Smooth muscle cell (in vitro differentiated cells): ENCODE results near the gene CCDC170. TPM values are rescaled to one million over a fixed set of nuclear protein-coding genes. Genes with fewer than 3 reads are reported as not detected.

ENCODE experiments used
- DNase-seq: peaks from one replicate; lab custom pipeline; 2025; ENCODE audit not compliant: unreplicated experiment; lab: John Stamatoyannopoulos, UW
- H2AFZ ChIP-seq: fragments of 200-600 bp; sonication (generic); 2 replicates; pipeline ENCODE4 v1.6.0; 2016; ENCODE audit warnings: antibody characterized with exemption, low read depth, mild to moderate bottlenecking
- H3F3A ChIP-seq: fragments of 200-600 bp; sonication (generic); 2 replicates; pipeline ENCODE4 v1.6.0; 2017; ENCODE audit warnings: antibody characterized with exemption, low read depth
- H3K27ac ChIP-seq: fragments of 200-600 bp; sonication (generic); 2 replicates; pipeline ENCODE4 v1.5.1; 2016; ENCODE audit warnings: low read depth, mild to moderate bottlenecking
- H3K27me3 ChIP-seq: fragments of 200-600 bp; sonication (generic); 2 replicates; pipeline ENCODE4 v1.6.1; 2016; ENCODE audit warnings: low read depth, mild to moderate bottlenecking
- H3K36me3 ChIP-seq: fragments of 200-600 bp; sonication (generic); 2 replicates; pipeline ENCODE4 v1.5.1; 2016; ENCODE audit warnings: low read depth
- H3K4me1 ChIP-seq: fragments of 200-600 bp; sonication (generic); 2 replicates; pipeline ENCODE4 v1.5.1; 2016; ENCODE audit warnings: low read depth
- H3K4me2 ChIP-seq: fragments of 200-600 bp; sonication (generic); 2 replicates; pipeline ENCODE4 v1.6.0; 2016; ENCODE audit warnings: mild to moderate bottlenecking
- H3K4me3 ChIP-seq: fragments of 200-600 bp; sonication (generic); 2 replicates; pipeline ENCODE4 v1.5.1; 2016; ENCODE audit warnings: mild to moderate bottlenecking
- H3K79me2 ChIP-seq: fragments of 200-600 bp; sonication (generic); 2 replicates; pipeline ENCODE4 v1.6.0; 2016; ENCODE audit warnings: low read depth, mild to moderate bottlenecking
- H3K9ac ChIP-seq: fragments of 200-600 bp; sonication (generic); 2 replicates; pipeline ENCODE4 v1.6.0; 2016; ENCODE audit warnings: low read depth
- H3K9me3 ChIP-seq: fragments of 200-600 bp; sonication (generic); replicated peaks from 2 replicates; pipeline ENCODE4 v1.5.1; 2016; ENCODE audit warnings: low read depth
- H4K20me1 ChIP-seq: fragments of 200-600 bp; sonication (generic); 2 replicates; pipeline ENCODE4 v1.6.0; 2016; ENCODE audit warnings: low read depth
- CTCF ChIP-seq: fragments of 200-600 bp; sonication (generic); IDR thresholded peaks from 2 replicates; pipeline ENCODE4 v1.5.1; 2017; ENCODE audit warnings: borderline replicate concordance, mild to moderate bottlenecking, antibody characterized with exemption; ENCODE audit not compliant: insufficient read depth, poor library complexity, severe bottlenecking
- WGBS: methylation state at CpG from one replicate; pipeline ENCODE4 v1.1.7; 2016; ENCODE audit warnings: low lambda C conversion rate; 5-methylcytosine and 5-hydroxymethylcytosine counted together
- polyA plus RNA-seq: library from polyadenylated mRNA; unstranded; fragments of >200 nt; fragmentation: Nextera tagmentation; extraction: Ambion mirVana; gene quantifications from 2 replicates; pipeline ENCODE4 v1.2.1, GENCODE V29; 2016
- total RNA-seq: library from RNA; depleted of rRNA; stranded (reverse); fragments of >200 nt; gene quantifications from 2 replicates; pipeline ENCODE4 v1.2.3, GENCODE V29; 2014

CCDC170 gene
- total and polyA plus RNA-seq, 2 experiments from 2014 or later: 0.27 to 0.63 TPM

DNA sequence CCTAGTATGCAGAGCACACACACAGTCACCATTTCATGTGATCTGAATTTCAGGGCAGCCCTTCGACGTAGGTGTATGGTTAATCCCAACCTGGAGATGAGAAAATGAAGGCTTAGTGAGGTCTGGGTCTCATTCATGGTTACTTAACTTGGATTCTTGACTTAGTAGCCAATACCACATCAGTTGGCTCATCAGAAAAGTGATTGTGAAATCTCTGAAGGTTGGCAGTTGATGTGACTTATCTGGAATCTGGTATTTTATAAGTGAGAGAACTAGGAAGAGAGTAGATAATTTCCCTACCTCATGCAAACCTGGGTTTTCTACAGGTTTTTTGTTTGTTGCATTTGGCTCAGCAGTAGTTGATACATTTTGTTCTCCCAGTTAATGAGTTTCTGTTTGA lies 123.7 kb downstream of the CCDC170 start:
- Histone ChIP-seq H4K20me1 (no peaks in the 10 kb centered on the region), H3K27me3 (no peaks in the 10 kb centered on the region), H3K36me3 (no peaks in the 10 kb centered on the region), H3K9me3 (no peaks in the 10 kb centered on the region), H2AFZ (no peak overlapping the region), H3K4me1 (no peaks in the 10 kb centered on the region), H3F3A (no peaks in the 10 kb centered on the region), H3K4me3 (no peak overlapping the region), H3K27ac (no peak overlapping the region), H3K9ac (no peak overlapping the region), H3K79me2 (no peaks in the 10 kb centered on the region), H3K4me2 (no peak overlapping the region)
- no peak for TF ChIP-seq CTCF
- no peak for DNase-seq
- 91% methylated on average over 2 of the region's 2 CpGs for WGBS

DNA sequence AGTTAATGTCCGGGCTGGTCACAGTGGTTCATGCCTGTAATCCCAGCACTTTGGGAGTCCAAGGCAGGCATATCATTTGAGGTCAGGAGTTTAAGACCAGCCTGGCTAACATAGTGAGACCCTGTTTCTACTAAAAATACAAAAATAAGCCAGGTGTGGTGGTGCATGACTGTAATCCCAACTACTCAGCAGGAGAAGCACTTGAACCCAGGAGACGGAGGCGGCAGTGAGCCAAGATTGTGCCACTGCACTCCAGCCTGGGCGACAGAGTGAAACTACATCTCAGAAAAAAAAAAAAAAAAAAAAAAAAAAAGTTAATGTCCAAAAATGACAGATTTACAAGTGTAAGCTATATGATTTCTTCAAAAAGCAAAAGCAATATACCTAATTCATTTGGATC lies 124.9 kb downstream of the CCDC170 start:
- no peak for DNase-seq
- H3K4me2 ChIP-seq: no peak overlapping the region
- no peaks in the 10 kb centered on the region for H3K79me2 ChIP-seq
- H3K27me3 ChIP-seq: no peaks in the 10 kb centered on the region
- no peak overlapping the region for H3K9ac ChIP-seq
- no peaks in the 10 kb centered on the region for H3F3A ChIP-seq
- H3K36me3 ChIP-seq: no peaks in the 10 kb centered on the region
- no peaks in the 10 kb centered on the region for H4K20me1 ChIP-seq
- H3K27ac ChIP-seq: no peak overlapping the region
- no peaks in the 10 kb centered on the region for H3K4me1 ChIP-seq
- no peak overlapping the region for H2AFZ ChIP-seq
- 84% methylated on average over 4 of the region's 4 CpGs for WGBS
- no peak overlapping the region for H3K4me3 ChIP-seq
- TF ChIP-seq CTCF: no peak
- no peaks in the 10 kb centered on the region for H3K9me3 ChIP-seq

DNA sequence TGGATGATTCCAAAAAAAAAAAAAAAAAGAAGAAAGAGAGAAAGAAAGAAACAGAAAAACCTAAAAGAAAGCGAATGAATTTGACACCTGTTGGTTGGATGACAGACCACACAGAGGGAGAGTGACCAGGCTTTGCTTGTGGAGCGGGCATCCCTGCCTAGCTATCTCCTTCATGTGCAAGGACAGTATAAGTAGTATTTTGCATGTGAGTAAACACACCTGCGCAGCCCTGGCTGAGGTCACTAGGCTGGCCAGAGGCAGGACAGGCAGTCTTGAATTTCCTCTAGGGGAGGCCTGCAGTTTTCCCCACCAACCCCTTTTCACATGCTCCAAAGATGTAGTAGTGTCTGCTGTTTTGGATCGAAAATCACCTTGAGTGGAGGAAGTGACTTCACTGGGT lies 126.4 kb downstream of the CCDC170 start:
- Histone ChIP-seq H3K4me1 (no peaks in the 10 kb centered on the region), H3K9me3 (no peaks in the 10 kb centered on the region), H3K36me3 (no peaks in the 10 kb centered on the region), H3K79me2 (no peaks in the 10 kb centered on the region), H3K4me2 (no peak overlapping the region), H3K27ac (no peak overlapping the region), H3F3A (no peaks in the 10 kb centered on the region), H2AFZ (no peak overlapping the region), H3K4me3 (no peak overlapping the region), H3K27me3 (no peaks in the 10 kb centered on the region), H4K20me1 (no peaks in the 10 kb centered on the region), H3K9ac (no peak overlapping the region)
- WGBS: 87% methylated on average over 4 of the region's 4 CpGs
- no peak for DNase-seq
- no peak for TF ChIP-seq CTCF

DNA sequence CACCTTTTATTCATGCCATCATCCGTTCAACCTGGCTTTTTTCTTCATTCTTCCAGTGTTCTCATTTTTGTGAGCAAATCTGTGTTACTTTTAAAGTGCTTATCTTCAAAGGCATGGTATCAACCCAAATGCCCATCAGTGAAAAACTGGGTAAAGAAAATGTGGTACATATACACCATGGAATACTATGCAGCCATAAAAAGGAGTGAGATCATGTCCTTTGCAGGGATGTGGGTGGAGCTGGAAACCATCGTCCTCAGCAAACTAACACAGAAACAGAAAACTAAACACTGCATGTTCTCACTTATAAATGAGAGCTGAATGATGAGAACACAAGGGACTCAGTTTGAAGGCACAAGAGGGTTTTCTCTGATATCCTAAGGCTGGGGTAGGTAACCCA lies 130.3 kb downstream of the CCDC170 start:
- H3K9me3 ChIP-seq: no peaks in the 10 kb centered on the region
- H3K9ac ChIP-seq: no peak overlapping the region
- no peak overlapping the region for H2AFZ ChIP-seq
- H3K27me3 ChIP-seq: no peaks in the 10 kb centered on the region
- H3K36me3 ChIP-seq: no peaks in the 10 kb centered on the region
- no peaks in the 10 kb centered on the region for H3F3A ChIP-seq
- no peak for TF ChIP-seq CTCF
- no peak for DNase-seq
- H3K79me2 ChIP-seq: no peaks in the 10 kb centered on the region
- H4K20me1 ChIP-seq: no peaks in the 10 kb centered on the region
- no peak overlapping the region for H3K4me2 ChIP-seq
- no peak overlapping the region for H3K4me3 ChIP-seq
- H3K27ac ChIP-seq: no peak overlapping the region
- no peaks in the 10 kb centered on the region for H3K4me1 ChIP-seq
- WGBS: 91% methylated on average over 2 of the region's 2 CpGs
